ENCODE measurements around the gene TSC22D4.
"Not testable (repeated sequence)": the region's sequence is repeated elsewhere in the genome, so short reads cannot be mapped to it uniquely, and the experiment has no call there.

GRCh38 chr7:100528108-100528866 lies 49.3 kb upstream of the TSC22D4 start:
- TF ChIP-seq EP300 (IDR thresholded peaks at IDR 0.05); POLR2AphosphoS5 (IDR thresholded peaks at IDR 0.05); CTCF (IDR thresholded peaks at IDR 0.05); POLR2A (IDR thresholded peaks at IDR 0.05; ENCODE audit: low read depth): not testable (repeated sequence)
